NK-92 (cell line): ENCODE measurements around the gene CAPZA3.
"Not testable (repeated sequence)": the region's sequence is repeated elsewhere in the genome, so short reads cannot be mapped to it uniquely, and the experiment has no call there.

Experiments
- DNase-seq: peaks from one replicate; lab custom pipeline; 2025; ENCODE audit not compliant: unreplicated experiment; lab: John Stamatoyannopoulos, UW

The CAPZA3 gene

DNA sequence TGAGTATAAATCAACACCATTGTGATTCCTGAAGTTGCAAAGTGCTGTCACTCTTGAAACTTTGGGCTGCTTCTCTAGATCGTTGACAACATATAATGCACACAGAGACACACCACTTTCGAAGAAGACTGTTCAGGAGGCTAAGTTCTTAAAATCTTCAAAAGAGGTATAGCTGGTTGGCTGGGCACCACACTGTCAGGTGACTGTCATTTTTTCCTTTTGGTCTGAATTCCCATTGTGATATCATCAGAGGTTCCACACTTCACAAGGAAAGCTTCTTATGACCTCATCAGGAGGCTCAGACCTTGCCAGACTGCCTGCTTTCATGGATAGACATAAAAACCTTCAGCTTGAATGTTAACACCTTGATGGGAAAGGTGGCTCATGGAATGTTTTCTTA is at the start of gene CAPZA3, which contains the start of gene PLCZ1:
Gene CAPZA3 (plus strand): TSS at position 301 of the 400 bp plus-strand sequence. CDS start 150 bp downstream, outside the sequence.
Gene PLCZ1 (minus strand): TSS at position 194 of the 400 bp plus-strand sequence. CDS start 641 bp downstream, outside the sequence.
- no peak for DNase-seq

DNA sequence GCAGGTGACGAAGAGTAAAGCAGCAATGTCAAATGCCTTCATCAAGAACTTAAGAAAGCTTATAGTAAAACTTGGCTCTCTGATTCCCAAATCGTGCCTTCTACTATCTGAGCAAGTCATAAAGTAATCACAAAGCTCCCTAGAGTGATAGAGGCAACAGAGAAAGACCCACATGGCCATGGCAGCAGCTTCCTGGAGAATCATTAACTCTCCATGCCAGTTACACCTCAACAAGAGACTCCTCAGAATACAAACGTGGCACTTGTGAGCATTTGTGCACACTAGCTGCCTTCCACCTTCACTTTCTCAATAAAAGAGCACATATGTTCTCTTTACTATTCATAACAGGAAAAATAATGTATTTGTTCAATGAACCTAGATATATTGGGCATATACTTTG is 48.1 kb upstream of the CAPZA3 start:
- DNase-seq = no peak

GRCh38 chr12:18690653-18691052 is 47.3 kb upstream of the CAPZA3 start:
- no peak for DNase-seq

GRCh38 chr12:18693986-18694385 is 43.9 kb upstream of the CAPZA3 start:
- not testable (repeated sequence) for DNase-seq

- DNase-seq = no peak
Measured at GRCh38 chr12:18696971-18697602, 40.8 kb upstream of the CAPZA3 start.

DNA sequence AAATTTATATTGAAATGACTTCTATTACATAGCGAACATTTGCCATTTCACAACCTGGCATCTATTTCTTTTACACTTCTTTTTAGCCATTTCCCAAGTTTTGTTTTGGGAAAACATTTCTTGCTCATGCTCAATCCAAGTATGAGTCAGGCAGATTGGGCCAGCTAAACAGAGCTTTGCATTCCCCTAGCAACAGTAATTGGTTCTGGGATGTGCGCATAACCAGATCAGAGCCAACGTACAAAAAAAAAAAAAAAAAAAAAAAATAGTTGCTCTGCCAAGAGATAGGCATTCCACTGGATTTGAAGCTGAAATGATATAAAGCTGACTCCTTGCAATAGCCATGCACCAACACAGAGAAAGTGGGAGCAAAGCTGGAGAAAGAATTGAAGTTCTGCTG is 37.6 kb upstream of the CAPZA3 start:
- no peak for DNase-seq

GRCh38 chr12:18703321-18703720 is 34.6 kb upstream of the CAPZA3 start:
- no peak for DNase-seq

DNA sequence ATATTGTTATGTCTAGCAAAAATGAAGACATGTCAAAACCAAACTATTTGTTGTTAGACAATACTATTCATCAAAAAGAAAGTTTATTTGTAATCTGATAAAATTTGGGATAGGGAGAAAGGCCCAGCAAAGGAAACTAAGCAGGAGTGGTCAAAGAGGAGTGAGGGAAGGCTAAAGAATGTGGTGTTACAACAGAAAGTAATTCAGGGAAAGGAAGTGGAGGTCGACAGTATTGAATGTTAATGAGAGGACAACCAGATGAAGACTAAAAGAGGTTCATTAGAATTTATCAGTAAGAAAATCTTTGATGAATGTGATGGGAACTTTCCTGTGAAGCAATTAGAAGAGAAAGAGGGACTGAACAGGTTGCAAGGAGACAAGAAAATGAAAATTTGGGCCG is 34.0 kb upstream of the CAPZA3 start:
- DNase-seq = no peak

GRCh38 chr12:18706798-18707197 is 31.1 kb upstream of the CAPZA3 start:
- DNase-seq = no peak

- no peak for DNase-seq
Measured at GRCh38 chr12:18716236-18716635, 21.7 kb upstream of the CAPZA3 start.

- no peak for DNase-seq
Measured at GRCh38 chr12:18718462-18718861, 19.5 kb upstream of the CAPZA3 start.

GRCh38 chr12:18719922-18720510 is 17.9 kb upstream of the CAPZA3 start:
- no peak for DNase-seq

- DNase-seq = no peak
Measured at GRCh38 chr12:18720690-18721089, 17.2 kb upstream of the CAPZA3 start.

DNA sequence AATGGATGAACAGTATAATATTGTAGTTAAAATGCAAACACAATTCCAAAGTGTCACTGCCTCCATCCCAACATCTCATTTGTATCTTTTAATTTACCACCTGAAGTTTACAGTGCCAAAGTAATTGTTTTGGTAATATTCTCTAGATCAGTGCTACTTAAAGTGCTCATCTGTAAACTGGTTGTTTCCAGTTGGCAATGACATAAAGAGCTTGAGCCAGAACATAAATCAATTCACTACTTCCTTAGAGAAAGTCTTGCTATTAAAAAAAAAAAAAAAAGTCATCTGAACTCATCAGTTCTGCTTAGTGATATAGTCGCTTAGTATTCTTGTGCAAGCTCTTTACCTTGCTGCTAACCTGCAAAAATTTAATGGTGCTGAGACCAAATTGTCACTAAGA is 16.5 kb upstream of the CAPZA3 start:
- no peak for DNase-seq

GRCh38 chr12:18723752-18724151 is 14.2 kb upstream of the CAPZA3 start:
- no peak for DNase-seq

- no peak for DNase-seq
Measured at GRCh38 chr12:18731156-18731555, 6.8 kb upstream of the CAPZA3 start.

DNA sequence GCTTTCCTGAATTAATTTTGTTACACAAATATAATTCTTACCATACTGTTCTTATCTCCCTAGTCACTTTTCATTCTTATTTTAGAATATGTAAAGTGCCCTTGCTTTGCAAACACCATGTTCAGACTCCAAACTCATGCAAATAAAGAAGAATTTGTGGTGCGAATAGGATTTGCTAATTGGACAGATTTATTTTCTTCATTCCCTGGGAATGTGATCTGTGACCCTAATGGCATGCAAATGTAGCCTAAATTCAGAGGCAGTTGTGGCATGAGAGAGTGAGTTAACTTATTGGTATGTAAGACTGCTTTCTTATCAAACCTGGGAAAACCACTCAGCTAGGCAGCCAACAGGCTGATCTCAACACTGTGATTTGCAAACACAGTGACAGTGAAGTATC is 10.0 kb downstream of the CAPZA3 start:
- DNase-seq = no peak

DNA sequence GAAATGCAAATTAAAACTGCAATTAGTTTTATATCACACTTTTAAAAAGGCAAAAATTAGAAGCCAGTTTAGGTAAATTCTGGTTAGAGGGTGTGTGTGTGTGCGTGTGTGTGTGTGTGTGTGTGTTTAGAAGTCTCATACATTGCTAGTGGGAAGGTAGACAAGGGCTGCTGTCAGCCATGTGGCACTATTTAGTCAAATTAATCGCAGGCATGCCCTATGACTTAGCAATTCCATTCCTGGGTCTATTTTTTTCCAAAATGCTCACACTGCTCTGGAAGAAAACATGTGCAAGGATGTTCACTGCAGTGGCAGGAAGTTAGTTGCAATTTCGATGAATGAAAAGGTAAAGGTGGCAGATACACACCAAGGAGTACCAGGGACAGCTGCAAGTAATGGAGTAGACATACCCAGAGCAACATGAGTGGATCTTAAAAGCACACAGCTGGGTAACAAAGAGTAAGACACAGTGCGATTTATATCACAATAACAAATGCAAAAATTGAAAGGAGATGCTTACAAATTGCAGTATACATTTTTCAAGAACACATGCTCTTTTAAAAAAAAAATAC is 11.6 kb downstream of the CAPZA3 start:
- no peak for DNase-seq

DNA sequence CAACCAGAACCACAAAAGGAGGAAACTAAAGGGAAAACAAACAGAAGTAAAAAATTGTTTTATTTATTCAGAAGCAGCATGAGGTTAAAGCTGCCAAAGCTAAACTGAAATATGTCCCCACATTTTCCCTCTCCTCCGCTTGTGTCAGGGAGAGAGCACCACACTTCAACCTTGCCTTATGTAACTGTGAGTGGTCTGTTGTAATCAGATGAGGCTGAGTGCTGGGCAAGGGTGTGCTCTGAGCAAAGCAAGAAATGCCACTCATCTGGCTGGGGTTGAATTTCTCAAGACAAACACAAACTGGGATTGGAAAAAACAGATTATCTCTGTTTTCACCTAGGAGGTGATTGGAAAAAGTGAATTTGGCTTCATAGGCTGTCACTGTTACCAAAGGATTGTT is 12.2 kb downstream of the CAPZA3 start:
- no peak for DNase-seq

DNA sequence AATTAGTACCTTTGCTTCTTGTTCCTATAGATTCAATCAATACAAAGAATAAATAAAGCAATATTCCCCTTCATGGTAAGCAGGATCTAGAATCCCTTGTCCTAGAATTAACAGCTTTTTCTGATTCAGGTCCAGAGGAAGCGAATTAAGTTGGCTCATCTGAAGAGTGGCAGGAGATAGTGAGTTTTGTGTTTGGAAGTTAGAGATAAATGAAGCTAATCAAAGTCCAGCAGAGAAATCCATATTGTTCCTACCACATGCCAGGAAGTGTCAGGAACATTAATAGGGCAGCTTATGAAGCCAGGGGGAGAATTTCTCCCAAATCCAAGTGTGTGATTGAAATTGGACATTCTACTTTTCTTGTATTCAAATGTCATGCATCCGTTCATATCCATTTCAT is 13.9 kb downstream of the CAPZA3 start:
- DNase-seq = no peak

DNA sequence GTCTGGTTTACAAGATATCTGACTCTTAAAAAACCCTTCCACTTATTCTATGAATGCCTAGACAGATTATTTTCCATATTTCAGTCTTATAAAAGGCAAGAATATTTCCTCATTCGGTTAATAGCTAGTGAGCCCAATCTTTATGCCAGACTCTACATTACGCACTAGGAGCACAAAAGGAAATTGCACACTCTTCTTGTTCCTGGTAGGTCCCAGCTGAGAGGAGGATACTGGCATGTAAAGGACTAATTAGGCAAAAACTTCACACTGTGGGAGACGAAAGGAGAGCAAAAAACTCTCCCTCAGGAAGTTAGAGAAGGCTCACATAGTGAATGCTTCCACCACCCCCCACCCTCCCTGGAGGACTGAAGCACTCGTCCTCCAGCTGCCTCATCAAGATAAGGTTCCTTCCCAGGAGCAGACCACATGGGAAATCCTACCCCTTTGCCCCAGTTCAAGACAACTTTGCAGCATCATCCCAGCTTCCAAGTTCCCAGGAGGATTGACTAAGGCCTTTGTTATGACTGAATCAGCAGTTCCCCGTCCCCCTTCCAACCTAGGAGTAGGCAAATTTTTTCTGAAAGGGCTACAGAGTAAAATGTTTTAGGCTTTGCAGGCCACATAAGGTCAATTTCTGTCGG is 14.5 kb downstream of the CAPZA3 start:
- no peak for DNase-seq

DNA sequence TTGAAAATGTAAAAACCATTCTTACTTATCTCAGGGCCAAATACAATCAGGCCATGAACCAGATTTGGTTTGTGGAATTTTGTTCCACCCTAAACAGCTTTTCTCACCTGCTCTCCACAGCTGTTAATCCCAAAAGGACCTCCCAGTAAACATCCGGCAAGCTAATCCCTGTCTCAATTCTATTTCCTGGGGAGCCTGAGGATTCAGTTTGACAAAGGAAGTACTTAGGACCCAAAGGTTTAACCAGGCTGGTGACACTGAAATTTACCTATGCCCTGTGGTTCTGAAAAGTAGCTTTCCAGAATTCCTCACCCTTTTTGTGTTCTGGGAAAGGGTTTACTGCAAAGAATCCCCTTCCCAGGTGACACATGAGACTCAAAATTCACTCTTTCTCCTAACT is 15.0 kb downstream of the CAPZA3 start:
- no peak for DNase-seq
